Retina (tissue), 1 donor: ENCODE measurements around the gene FNDC8.
"Not testable (repeated sequence)": the region's sequence is repeated elsewhere in the genome, so short reads cannot be mapped to it uniquely, and the experiment has no call there.

Source experiments
- DNase-seq: peaks from one replicate; pipeline ENCODE4 v3.0.0-alpha.2; 2016

FNDC8 gene

DNA sequence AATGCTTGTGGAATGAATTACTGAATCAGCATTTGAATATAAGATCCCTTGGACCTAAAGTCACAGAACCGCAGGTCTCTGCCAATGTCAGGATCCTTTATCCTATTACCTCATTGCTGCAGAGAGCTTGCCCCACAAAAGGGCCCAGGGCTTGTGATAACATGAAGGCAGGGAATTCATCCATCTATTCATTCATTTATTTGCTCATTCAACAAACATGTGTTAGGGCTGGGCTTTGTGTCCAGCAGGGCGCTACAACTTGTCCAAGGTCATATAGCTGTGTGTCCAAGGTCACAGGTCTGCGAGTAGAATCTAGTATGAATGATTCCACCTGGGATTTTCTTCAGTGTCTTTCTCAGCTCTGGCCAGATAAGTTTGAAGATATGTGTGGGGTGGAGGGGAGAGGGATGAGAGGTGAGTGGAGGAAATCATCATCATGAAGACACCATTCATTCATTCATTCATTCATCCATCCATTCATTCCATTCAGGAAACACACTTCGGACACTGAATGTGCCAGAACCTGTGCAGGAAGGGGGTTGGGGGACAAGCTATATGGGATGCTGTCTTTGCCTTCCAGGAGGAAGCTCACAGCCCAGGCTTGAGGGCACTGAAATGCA lies 24.9 kb downstream of the FNDC8 start:
- DNase-seq = no peak

DNA sequence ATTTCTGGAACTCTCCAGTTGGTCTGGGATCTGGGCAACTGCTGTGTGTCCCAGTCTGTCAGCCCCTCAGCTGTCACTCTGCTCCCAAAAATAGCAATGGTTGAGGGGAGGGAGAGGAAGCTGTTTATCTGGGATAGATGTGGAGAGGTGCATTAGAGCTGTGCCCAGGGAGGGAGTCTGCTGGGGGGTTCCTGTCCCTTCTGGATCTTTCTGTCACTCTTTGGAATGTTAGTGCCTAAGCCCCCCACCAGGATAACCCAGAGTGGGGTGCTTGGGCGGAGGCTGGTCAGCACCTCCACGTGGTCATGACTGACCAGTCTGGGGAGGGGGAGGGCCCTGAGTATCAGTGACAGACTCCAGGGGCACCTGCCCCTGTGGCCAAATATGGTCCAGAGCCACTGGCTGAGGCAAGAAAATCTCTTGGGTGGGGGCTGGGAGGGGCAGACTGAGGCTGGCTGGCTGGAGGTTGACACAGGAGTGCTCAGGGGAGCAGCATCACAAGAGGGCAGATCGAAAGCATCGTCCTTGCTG lies 26.0 kb downstream of the FNDC8 start, which contains the start of gene UNC45B:
UNC45B (plus strand) TSS at position 443 of the 531 bp plus-strand sequence. CDS start 447 bp downstream, outside the sequence.
- DNase-seq = no peak

DNA sequence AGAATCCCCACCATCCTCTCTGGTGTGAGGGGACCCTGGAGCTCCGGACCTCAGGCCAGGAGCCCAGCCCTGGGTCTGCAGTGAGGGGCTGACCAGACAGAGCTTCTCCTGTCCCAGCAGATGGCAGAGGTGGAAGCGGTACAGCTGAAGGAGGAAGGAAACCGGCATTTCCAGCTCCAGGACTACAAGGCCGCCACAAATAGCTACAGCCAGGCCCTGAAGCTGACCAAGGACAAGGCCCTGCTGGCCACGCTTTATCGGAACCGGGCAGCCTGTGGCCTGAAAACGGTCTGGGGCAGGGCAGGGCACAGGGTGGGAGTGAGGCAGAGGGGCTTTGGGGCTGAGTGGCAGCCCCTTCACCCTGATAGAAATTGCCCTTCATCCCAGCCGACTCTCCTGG lies 26.7 kb downstream of the FNDC8 start:
- DNase-seq = no peak

DNA sequence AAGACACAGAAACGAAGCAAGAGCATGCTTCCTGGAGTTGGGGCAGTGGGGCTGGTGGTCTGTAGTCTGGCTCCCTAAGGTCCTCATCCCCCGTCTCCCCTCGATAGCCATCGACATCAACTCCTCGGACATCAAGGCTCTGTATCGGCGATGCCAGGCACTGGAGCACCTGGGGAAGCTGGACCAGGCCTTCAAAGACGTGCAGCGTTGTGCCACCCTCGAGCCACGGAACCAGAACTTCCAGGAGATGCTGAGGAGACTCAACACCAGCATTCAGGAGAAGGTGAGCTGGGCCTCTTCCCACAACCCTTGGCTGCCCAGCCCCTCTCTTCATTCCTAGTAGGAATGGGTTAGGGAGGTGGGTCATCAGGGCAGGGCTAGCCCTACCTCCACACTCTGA lies 28.5 kb downstream of the FNDC8 start:
- no peak for DNase-seq

DNA sequence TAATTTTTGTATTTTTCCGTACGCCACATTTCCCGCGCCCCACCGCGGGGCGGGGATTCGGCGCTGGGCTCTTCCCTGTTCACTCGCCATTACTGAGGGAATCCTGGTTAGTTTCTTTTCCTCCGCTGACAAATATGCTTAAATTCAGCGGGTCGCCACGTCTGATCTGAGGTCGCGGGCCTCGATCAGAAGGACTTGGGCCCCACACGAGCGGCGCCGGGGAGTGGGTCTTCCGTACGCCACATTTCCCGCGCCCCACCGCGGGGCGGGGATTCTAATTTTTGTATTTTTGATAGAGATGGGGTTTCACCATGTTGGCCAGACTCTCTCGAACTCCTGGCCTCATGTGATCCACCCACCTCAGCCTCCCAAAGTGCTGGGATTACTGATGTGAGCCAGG lies 29.7 kb downstream of the FNDC8 start:
- not testable (repeated sequence) for DNase-seq

DNA sequence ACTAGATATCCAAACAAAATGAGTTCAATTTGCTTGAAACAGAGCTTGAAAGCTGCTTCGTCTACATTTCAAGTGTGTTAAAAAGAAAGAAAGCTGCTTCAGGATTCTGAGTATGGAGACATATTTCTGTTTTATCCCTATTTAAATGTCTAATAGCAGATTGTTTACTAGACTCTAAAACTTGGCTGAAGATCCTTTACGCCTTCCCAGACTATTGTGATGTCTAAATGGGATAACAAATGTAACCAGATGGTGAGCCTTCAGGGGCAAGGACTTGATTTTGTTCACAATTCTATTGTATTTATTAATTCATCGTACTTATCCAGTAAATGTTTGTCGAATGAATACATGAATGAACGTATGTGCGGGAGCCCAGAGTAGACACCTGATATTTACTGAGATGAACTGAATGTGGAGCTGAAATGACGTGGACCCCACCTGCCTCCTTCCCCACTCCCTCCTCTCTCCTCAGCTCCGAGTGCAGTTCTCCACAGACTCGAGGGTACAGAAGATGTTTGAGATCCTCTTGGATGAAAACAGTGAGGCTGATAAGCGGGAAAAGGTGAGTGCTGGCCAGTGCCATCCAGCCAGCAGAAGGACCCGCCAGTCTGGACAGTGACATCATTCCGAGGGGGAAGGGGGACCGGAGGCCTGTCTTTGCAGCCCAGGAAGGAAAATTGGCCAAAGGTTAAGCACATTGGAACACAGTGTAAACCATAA lies 31.2 kb downstream of the FNDC8 start:
- DNase-seq = no peak

DNA sequence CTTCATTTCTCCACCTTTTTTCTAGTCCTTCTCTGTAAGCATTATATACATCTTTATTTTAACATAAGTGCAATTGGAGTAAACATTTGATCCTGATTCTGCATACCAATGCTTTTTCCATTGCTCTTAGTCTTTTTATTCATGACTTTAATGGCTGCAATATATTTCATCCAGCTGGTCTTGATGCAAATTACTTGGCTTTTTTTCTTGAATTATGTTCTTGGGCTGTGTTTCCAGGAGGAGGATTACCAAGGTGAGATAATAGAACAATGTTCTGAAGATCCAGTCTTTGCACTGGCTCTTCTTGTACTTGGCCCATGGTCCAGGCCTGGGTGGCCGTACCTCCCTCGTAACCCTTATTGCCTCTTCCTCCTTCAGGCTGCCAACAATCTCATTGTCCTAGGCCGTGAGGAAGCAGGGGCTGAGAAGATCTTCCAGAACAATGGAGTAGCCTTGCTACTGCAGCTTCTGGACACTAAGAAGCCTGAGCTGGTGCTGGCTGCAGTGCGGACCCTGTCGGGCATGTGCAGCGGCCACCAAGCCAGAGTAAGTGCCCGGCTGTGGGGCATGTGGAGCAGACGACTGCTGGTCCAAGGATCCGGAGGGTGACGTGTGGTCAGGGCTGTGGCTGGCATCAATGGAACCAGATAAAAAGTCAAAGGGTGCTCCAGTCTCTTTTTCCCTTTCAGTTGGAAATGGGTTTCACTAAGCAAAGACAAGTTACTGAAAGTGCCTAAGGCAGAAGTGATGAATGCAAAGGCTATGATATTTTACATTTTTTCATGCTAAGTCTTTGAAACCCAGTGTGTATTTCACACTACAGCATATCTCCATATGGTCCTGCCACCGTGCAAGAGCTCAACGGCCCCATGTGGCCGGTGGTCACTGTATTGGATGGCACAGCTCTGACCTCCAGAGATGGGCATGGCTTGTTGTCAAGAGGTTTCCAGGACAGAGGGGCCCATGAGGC lies 33.1 kb downstream of the FNDC8 start:
- no peak for DNase-seq

DNA sequence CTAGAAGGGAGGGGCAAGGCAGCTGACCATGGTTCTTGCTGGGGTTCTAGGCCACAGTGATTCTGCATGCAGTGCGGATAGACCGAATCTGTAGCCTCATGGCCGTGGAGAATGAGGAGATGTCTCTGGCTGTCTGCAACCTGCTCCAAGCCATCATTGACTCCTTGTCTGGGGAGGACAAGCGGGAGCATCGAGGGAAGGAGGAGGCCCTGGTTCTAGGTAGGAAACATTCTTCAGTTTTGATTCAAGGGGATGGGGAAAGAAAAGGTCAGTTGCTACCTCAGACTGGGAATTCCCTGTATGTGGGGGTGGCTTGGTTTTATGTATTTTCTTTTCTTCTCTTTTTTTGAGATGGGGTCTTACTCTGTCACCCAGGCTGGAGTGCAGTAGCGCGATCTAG lies 33.8 kb downstream of the FNDC8 start:
- DNase-seq = no peak

DNA sequence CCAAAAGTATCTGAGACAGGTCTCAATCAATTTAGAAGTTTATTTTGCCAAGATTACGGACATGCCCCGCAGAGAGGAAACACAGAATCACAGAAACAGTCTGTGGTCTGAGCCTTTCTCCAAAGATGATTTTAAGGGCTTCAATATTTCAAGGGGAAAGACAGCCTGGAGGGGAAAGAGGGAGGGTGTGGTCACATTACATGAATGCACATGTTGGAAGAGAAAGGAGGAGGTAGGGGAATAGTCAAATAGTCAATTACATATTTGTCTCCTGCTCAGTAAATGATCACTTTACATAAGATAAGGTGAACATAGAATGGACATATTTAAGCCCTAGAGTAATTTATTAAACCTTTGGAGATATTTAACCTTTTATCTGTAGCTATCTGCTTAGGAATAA lies 38.5 kb downstream of the FNDC8 start:
- DNase-seq = no peak

DNA sequence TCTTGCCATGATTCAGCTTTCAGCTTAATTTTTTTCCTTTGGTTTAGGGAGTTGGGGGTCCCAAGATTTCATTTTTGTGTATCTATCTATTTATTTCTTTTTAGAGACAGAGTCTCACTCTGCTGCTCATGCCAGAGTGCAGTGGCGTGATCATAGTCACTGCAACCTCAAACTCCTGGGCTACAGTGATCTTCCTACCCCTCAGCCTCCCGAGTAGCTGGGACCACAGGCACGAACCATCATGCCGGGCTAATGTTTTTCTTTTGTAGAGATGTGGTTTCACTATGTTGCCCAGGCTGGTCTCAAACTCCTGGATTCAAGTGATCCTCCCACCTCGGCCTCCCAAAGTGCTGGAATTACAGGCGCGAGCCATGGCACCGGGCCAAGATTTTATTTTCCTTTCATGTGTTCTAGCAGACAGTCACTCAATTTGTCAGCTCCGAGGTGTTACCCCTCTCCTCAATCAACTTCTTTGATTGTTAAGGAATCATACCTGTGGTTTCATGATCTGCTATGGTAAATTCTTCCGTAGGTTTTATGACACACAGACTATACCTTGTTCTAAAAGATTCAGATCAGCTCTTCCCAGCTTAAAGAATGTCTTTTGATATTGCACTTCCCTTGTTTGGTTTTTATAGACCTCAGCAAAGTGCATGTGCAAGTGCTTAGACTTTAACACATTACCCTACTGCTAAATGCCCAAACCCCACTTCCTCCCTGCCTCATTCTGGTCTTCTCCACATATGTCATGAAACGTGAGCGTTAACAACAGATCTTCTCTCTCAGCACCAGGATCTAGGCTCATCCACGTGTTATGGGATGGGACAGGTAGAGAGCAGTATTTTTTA lies 39.2 kb downstream of the FNDC8 start:
- no peak for DNase-seq

DNA sequence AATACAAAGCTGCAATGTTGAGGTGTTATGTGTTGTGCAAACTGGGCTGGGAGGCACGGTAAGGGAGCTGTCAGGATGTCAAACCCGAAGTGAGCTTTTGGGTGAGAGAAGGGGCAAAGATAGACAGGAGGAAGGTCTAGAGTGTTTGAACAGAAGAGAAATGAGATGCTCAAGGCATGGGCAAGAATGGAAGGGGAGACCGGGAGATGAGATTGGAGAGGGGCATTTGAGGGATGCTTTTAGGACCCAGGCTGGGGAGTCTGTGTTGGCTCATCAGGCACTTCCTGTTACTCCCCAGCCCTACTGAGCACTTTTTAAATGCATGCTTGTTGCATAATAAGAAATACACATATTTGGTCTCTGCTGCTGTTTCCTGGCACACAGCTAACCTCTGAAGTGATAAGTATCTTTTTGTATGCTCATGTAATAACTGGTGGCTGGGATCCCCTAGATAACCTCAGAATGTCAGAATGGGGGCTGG lies 39.9 kb downstream of the FNDC8 start:
- DNase-seq = no peak

DNA sequence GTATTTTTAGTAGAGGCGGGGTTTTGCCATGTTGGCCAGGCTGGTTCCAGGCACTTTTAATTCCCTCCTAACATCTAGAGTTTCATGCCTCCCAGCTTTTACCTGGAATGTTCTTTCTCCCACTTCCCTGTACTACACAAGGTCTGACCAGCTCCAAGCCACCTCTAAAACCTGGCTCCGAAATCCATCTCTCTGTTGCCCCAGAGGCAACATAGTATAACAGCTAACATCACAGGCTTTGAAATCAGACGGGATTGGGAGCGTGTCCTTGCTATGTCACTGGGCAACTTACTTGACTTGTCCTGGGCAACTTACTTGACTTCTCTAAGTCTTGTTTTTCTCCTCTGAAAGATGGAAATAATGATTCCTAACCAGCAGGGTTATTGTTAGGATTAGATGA lies 41.3 kb downstream of the FNDC8 start:
- no peak for DNase-seq

DNA sequence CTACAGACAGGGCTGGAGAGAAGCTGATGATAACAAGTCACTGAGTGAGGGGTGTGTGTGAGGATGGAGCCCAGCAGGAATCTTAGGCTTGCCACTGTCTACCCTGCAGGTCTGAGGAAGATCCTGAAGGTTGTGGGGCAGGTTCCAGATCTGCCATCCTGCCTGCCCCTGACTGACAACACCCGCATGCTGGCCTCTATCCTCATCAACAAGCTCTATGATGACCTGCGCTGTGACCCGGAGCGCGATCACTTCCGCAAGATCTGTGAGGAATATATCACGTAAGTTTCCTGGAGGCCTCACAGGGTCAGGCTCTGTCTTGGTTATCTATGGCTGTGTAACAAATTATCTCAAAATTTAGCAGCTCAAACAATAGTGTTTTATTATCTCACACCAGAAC lies 42.5 kb downstream of the FNDC8 start:
- no peak for DNase-seq

DNA sequence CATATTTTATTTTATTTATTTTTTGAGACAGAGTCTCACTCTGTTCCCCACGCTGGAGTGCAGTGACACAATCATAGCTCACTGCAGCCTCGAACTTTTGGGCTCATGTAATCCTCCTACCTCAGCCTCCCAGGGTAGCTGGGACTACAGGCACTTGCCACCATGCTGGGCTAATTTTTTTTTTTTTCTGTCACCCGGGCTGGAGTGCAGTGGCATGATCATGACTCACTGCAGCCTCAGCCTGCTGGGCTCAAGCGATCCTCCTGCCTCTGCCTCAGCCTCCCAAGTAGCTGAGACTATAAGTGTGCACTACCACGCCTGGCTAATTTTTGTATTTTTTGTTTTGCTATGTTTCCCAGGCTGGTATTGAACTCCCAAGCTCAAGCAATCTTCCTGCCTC lies 43.3 kb downstream of the FNDC8 start:
- DNase-seq = no peak

DNA sequence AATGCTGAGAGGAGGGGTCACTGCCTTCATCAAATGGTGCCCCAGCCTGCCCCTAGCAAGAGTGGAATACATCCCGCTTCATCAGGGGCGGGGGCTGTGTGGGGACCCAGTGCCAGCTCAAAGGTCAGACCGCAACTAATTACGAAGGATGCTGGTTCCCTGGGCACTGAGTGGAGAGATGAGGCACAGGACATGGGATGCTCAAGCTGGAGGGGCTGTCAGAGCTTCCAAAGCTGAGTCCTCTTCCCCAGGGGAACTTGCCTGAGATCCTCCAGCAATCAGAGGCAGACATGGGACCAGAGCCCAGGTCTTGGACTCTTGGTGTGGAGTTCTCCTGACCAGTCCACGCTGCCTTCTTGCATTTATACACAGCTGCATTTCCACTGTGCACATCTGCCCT lies 45.1 kb downstream of the FNDC8 start:
- DNase-seq = no peak

DNA sequence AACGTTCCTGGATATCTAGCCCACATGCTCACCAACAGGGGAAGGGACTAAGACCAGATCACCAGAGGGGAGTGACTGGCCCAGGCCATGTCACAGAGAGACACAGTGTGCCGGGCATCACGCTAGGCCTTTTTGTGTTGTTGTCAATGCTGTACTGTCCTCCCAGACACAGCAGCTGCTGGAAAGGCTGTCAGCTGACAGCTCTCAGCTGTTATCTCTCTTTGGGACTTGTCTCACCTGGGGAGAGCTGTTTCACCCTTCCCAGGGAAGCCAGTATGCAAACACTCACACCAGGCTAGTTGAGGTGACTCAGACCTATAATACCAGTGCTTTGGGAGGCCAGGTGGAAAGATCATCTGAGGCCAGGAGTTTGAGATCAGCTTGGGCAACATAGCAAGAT lies 45.6 kb downstream of the FNDC8 start:
- no peak for DNase-seq

DNA sequence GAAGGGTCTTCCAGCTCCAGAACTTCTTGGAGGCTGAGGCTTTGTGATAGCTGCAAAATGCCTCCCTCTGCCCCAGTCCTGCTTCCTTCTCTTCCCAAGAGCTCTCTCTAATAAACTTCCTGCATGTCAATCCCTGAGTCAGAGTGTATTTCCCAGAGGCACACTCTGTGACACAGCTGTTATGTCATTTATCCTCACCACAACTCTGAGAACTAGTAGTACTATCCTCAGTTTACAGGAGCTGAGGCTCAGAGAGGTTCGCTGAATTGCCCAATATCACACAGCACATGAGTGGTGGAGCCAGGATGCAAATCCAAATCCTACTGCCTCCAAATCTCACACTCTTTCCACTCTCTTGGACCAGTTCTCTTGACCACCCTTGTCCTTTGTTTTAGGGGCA lies 46.3 kb downstream of the FNDC8 start:
- no peak for DNase-seq

DNA sequence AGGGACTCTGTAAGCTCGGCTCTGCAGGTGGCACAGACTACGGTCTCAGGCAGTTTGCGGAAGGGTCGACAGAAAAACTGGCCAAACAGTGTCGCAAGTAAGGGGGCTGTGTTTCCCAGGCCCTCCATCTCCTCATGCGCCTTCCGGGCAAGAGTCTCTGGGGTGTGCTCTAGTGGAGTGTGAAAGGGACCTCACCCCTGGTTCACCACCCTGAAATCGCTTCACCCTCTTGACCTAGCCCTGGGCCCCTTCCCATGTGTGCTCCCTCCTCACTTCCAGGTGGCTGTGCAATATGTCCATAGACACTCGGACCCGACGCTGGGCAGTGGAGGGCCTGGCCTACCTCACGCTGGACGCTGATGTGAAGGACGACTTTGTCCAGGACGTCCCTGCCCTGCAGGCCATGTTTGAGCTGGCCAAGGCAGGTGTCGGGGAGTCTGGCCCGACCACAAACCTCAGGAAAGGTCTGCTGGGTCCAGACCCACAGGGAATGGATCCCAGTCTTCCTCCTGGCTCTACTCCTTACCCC lies 48.5 kb downstream of the FNDC8 start:
- DNase-seq = no peak

DNA sequence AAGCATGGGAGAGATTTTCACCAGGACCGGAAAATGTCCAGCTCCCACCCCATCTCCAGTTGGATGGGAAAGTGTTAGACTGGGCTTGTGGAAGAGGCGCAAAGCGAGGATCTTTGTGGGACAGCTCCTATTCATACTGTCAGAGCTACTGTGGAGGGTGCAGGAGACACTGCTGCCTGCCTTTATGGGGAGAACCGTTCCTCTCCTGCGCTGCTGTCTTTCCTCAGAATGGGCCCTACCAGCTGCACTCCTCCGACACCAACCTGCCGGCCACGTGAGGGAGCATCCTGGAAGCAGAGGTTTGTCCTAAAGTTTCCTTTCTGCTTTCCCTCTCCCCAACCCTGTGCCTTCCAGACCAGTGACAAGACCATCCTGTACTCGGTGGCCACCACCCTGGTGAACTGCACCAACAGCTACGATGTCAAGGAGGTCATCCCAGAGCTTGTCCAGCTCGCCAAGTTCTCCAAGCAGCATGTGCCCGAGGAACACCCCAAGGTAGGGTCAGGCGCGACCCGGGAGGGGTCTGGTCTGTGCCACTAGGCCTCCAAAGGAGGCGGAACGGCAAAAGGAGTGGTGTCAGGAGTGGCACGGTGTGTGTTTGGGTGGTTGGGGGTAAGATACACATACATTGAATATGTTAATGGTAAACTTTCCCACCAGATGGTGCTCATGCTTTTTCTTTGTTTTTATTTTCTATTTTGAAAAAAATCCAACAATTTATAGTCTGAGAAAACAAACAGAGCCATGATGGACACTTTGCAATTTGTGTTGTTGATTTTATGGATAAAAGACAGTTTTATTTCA lies 49.8 kb downstream of the FNDC8 start:
- peak; percentile 30 for DNase-seq

DNA sequence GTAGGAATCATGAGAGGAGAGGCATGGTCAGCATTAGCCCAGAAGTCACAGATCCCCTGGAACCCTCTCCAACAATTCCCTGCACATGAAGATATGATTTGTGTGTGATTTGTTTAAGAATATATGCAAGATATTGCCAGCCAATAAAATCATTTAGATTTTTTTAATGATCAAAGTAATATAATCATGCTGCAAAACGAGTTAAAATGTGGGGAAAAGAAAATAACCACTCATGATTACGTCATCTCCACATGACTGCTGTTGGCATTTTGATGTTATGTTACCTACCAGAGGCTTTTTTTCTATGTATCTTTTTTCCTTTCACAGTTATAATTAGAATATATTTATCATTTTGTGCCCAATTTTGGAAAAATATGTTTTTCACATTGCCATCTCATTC lies 50.4 kb downstream of the FNDC8 start:
- no peak for DNase-seq

DNA sequence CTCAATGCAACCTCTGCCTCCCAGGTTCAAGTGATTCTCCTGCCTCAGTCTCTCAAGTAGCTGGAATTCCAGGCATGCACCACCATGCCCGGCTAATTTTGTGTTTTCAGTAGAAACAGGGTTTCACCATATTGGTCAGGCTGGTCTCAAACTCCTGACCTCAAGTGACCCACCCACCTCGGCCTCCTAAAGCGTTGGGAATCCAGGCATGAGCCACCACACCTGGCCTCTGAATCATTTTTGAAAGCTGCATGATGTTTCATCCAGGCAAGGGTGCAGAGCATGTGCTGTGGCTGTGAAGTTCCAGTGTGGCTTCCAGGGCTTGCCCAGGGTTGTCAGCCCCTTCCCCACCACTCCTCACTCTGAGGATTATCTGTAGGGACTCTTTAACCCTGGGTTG lies 50.9 kb downstream of the FNDC8 start:
- not testable (repeated sequence) for DNase-seq
